ENCODE data around the gene ASB14.

ASB14 gene

GRCh38 chr3:57221883-57222282, 70.6 kb downstream of the ASB14 start:
- TF ChIP-seq CTCF (IDR thresholded peaks at IDR 0.05; ENCODE audit: low read depth, low read length, missing control alignments), result peak; percentile 28
- H3K4me3 ChIP-seq (ENCODE audit: low read depth, low read length), result no peak overlapping the region
- DNase-seq (ENCODE audit: low read depth), result no peak
- in situ Hi-C loops (cut with HindIII; ENCODE audit: low sequenced_read_pairs), result no loop called here
